CD4-positive, CD25-positive, alpha-beta regulatory T cell (primary cell): ENCODE data around the gene MAST4. TPM values are rescaled to one million over a fixed set of nuclear protein-coding genes. Genes with fewer than 3 reads are reported as not detected.
A peak's percentile ranks its signal among the peaks of the same experiment; 100 is the strongest.

Source experiments
- ATAC-seq, 2 donors: fragments of 150-1000 bp; cut with Tn5 transposase; one replicate each; pipeline ENCODE4 v1.10.0; 2021; ENCODE audit warnings: low read depth in 2 of 2, moderate number of reproducible peaks in 2 of 2, moderate library complexity in 1 of 2
- DNase-seq, 3 donors: peaks; one replicate each; pipeline versions ENCODE4 v3.0.0 to v3.0.0-alpha.2; 2012 to 2022; ENCODE audit warnings: mixed read lengths in 1 of 3
- H3K27ac ChIP-seq: one replicate; pipeline ENCODE4 v1.7.0; 2013; ENCODE audit warnings: mild to moderate bottlenecking, low read length; ENCODE audit not compliant: insufficient read depth, poor library complexity, severe bottlenecking
- H3K27me3 ChIP-seq: one replicate; pipeline ENCODE4 v1.7.0; 2013; ENCODE audit warnings: low read length; ENCODE audit not compliant: control insufficient read depth, insufficient read depth
- H3K36me3 ChIP-seq: one replicate; pipeline ENCODE4 v1.7.0; 2013; ENCODE audit warnings: mild to moderate bottlenecking, low read length, moderate library complexity; ENCODE audit not compliant: control insufficient read depth, insufficient read depth
- H3K4me1 ChIP-seq: 2 replicates; pipeline ENCODE4 v1.7.0; 2013; ENCODE audit warnings: mild to moderate bottlenecking, low read length; ENCODE audit not compliant: insufficient read depth, control insufficient read depth, poor library complexity, severe bottlenecking
- H3K4me3 ChIP-seq: one replicate; pipeline ENCODE4 v1.7.0; 2013; ENCODE audit warnings: low read depth, mild to moderate bottlenecking, low read length, moderate library complexity
- H3K9me3 ChIP-seq, 2 experiments: 1 replicate in 1 of 2; 2 replicates in 1 of 2; pipeline ENCODE4 v1.7.0; 2013; ENCODE audit warnings: low read length in 2 of 2, mild to moderate bottlenecking in 1 of 2, moderate library complexity in 1 of 2; ENCODE audit not compliant: control insufficient read depth in 2 of 2
- H3K27ac Mint-ChIP-seq, 3 donors: one replicate each; pipeline ENCODE4 v1.8.0; 2020 to 2022; ENCODE audit warnings: mild to moderate bottlenecking in 3 of 3, mixed read lengths in 3 of 3, moderate library complexity in 2 of 3
- H3K27me3 Mint-ChIP-seq: one replicate; pipeline ENCODE4 v1.8.0; 2022; ENCODE audit warnings: mild to moderate bottlenecking, mixed read lengths
- H3K36me3 Mint-ChIP-seq: one replicate; pipeline ENCODE4 v1.8.0; 2020; ENCODE audit warnings: mixed read lengths
- H3K4me1 Mint-ChIP-seq, 4 donors: one replicate each; pipeline ENCODE4 v1.8.0; 2020 to 2022; ENCODE audit warnings: mixed read lengths in 4 of 4, mild to moderate bottlenecking in 1 of 4
- H3K4me3 Mint-ChIP-seq, 4 donors: one replicate each; pipeline ENCODE4 v1.8.0; 2020 to 2022; ENCODE audit warnings: mild to moderate bottlenecking in 4 of 4, mixed read lengths in 4 of 4, moderate library complexity in 3 of 4
- H3K9me3 Mint-ChIP-seq, 7 donors: one replicate each; pipeline ENCODE4 v1.8.0; 2020 to 2022; ENCODE audit warnings: mixed read lengths in 7 of 7, mild to moderate bottlenecking in 3 of 7, moderate library complexity in 2 of 7
- polyA plus RNA-seq, 4 donors: library from polyadenylated mRNA; unstranded; fragments of 300-500 nt; fragmentation: Illumina TruSeq; gene quantifications; one replicate each; pipeline ENCODE4 v1.2.3, GENCODE V29; 2021
- total RNA-seq: library from RNA; stranded (reverse); gene quantifications from one replicate; pipeline ENCODE4 v1.2.3, GENCODE V29; 2022

Gene MAST4
- total and polyA plus RNA-seq, 5 donors from 2014 or later = 11.7 to 54.1 (median 12.7) TPM

GRCh38 chr5:67029481-67029880, 433.3 kb downstream of the MAST4 start:
- Mint-ChIP-seq H3K4me3 (peak overlapping the region in 2 of 4 donors; percentile 8 to 59), H3K4me1 (peaks cover 35 to 80% (median 68%) of the 10 kb centered on the region in 4 donors), H3K27ac (peak overlapping the region in 1 of 3 donors; percentile 58), H3K9me3 (no peaks in the 10 kb centered on the region), H3K27me3 (no peaks in the 10 kb centered on the region), H3K36me3 (peaks cover 9% of the 10 kb centered on the region)
- Histone ChIP-seq H3K36me3 (no peaks in the 10 kb centered on the region), H3K9me3 (no peaks in the 10 kb centered on the region), H3K4me3 (no peak overlapping the region), H3K27me3 (no peaks in the 10 kb centered on the region), H3K4me1 (peaks cover 40% of the 10 kb centered on the region), H3K27ac (no peak overlapping the region)
- no peak for DNase-seq
- no peak for ATAC-seq

- H3K4me1 Mint-ChIP-seq = peaks cover 35 to 81% (median 73%) of the 10 kb centered on the region in 4 donors
- peaks cover 40% of the 10 kb centered on the region for H3K4me1 ChIP-seq
- peaks cover 9% of the 10 kb centered on the region for H3K36me3 Mint-ChIP-seq
- H3K4me3 ChIP-seq = peak overlapping the region; percentile 46
- ATAC-seq (peak in 1 of 2 donors; percentile 12), DNase-seq (no peak)
- no peaks in the 10 kb centered on the region for H3K9me3 Mint-ChIP-seq
- H3K9me3 ChIP-seq = no peaks in the 10 kb centered on the region
- H3K36me3 ChIP-seq = no peaks in the 10 kb centered on the region
- no peaks in the 10 kb centered on the region for H3K27me3 ChIP-seq
- H3K27ac ChIP-seq = peak overlapping the region; percentile 26
- no peaks in the 10 kb centered on the region for H3K27me3 Mint-ChIP-seq
- peak overlapping the region; percentile 45 to 66 (median 57) for H3K27ac Mint-ChIP-seq
- H3K4me3 Mint-ChIP-seq = peak overlapping the region; percentile 3 to 56 (median 42)
These were observed 434.3 kb downstream of the MAST4 start for GRCh38 chr5:67030289-67031056.

- Mint-ChIP-seq H3K27me3 (no peaks in the 10 kb centered on the region), H3K27ac (peak overlapping the region in 2 of 3 donors; percentile 57 to 66), H3K4me3 (peak overlapping the region in 3 of 4 donors; percentile 19 to 56 (median 56)), H3K9me3 (no peaks in the 10 kb centered on the region), H3K36me3 (peaks cover 9% of the 10 kb centered on the region), H3K4me1 (peaks cover 35 to 78% (median 71%) of the 10 kb centered on the region in 4 donors)
- no peak for ATAC-seq
- H3K4me1 ChIP-seq = peaks cover 40% of the 10 kb centered on the region
- no peaks in the 10 kb centered on the region for H3K36me3 ChIP-seq
- no peaks in the 10 kb centered on the region for H3K27me3 ChIP-seq
- H3K27ac ChIP-seq = no peak overlapping the region
- H3K4me3 ChIP-seq = peak overlapping the region; percentile 46
- H3K9me3 ChIP-seq = no peaks in the 10 kb centered on the region
- DNase-seq = no peak
These were observed 434.9 kb downstream of the MAST4 start for GRCh38 chr5:67031057-67031443.

- Histone ChIP-seq H3K4me1 (peaks cover 40% of the 10 kb centered on the region), H3K36me3 (no peaks in the 10 kb centered on the region), H3K27ac (no peak overlapping the region), H3K27me3 (no peaks in the 10 kb centered on the region), H3K9me3 (no peaks in the 10 kb centered on the region), H3K4me3 (peak overlapping the region; percentile 23)
- peak overlapping the region in 2 of 3 donors; percentile 57 to 66 for H3K27ac Mint-ChIP-seq
- DNase-seq (peak in 1 of 3 donors; percentile 36), ATAC-seq (peak in 1 of 2 donors; percentile 38)
- no peaks in the 10 kb centered on the region for H3K27me3 Mint-ChIP-seq
- H3K4me1 Mint-ChIP-seq = peaks cover 38 to 80% (median 70%) of the 10 kb centered on the region in 4 donors
- H3K36me3 Mint-ChIP-seq = peaks cover 9% of the 10 kb centered on the region
- H3K4me3 Mint-ChIP-seq = peak overlapping the region in 3 of 4 donors; percentile 28 to 56 (median 30)
- no peaks in the 10 kb centered on the region for H3K9me3 Mint-ChIP-seq
These were observed 435.5 kb downstream of the MAST4 start for GRCh38 chr5:67031692-67032091.

GRCh38 chr5:67032921-67033664, 436.9 kb downstream of the MAST4 start:
- Histone ChIP-seq H3K27ac (no peak overlapping the region), H3K4me1 (peaks cover 40% of the 10 kb centered on the region), H3K4me3 (no peak overlapping the region), H3K36me3 (no peaks in the 10 kb centered on the region), H3K9me3 (no peaks in the 10 kb centered on the region), H3K27me3 (no peaks in the 10 kb centered on the region)
- DNase-seq = no peak
- Mint-ChIP-seq H3K9me3 (no peaks in the 10 kb centered on the region), H3K36me3 (peaks cover 5% of the 10 kb centered on the region), H3K27ac (peak overlapping the region in 2 of 3 donors; percentile 57 to 65), H3K4me1 (peaks cover 46 to 84% (median 69%) of the 10 kb centered on the region in 4 donors), H3K27me3 (no peaks in the 10 kb centered on the region), H3K4me3 (peak overlapping the region in 3 of 4 donors; percentile 5 to 52 (median 32))
- no peak for ATAC-seq

- Histone ChIP-seq H3K4me1 (peaks cover 40% of the 10 kb centered on the region), H3K36me3 (no peaks in the 10 kb centered on the region), H3K27ac (no peak overlapping the region), H3K27me3 (no peaks in the 10 kb centered on the region), H3K9me3 (no peaks in the 10 kb centered on the region), H3K4me3 (no peak overlapping the region)
- Mint-ChIP-seq H3K36me3 (no peaks in the 10 kb centered on the region), H3K4me3 (peak overlapping the region in 2 of 4 donors; percentile 5 to 32), H3K27ac (peak overlapping the region in 1 of 3 donors; percentile 18), H3K4me1 (peaks cover 46 to 77% (median 64%) of the 10 kb centered on the region in 4 donors), H3K9me3 (no peaks in the 10 kb centered on the region), H3K27me3 (no peaks in the 10 kb centered on the region)
- no peak for DNase-seq
- no peak for ATAC-seq
These were observed 437.9 kb downstream of the MAST4 start for GRCh38 chr5:67033880-67034651.

- Mint-ChIP-seq H3K9me3 (no peaks in the 10 kb centered on the region), H3K4me3 (no peak overlapping the region), H3K36me3 (peaks cover 2% of the 10 kb centered on the region), H3K27ac (no peak overlapping the region), H3K27me3 (no peaks in the 10 kb centered on the region), H3K4me1 (peaks cover 38 to 72% (median 62%) of the 10 kb centered on the region in 4 donors)
- DNase-seq (no peak), ATAC-seq (no peak)
- H3K27ac ChIP-seq = no peak overlapping the region
- no peak overlapping the region for H3K4me3 ChIP-seq
- H3K4me1 ChIP-seq = peaks cover 33% of the 10 kb centered on the region
- no peaks in the 10 kb centered on the region for H3K27me3 ChIP-seq
- no peaks in the 10 kb centered on the region for H3K36me3 ChIP-seq
- H3K9me3 ChIP-seq = no peaks in the 10 kb centered on the region
These were observed 439.0 kb downstream of the MAST4 start for GRCh38 chr5:67035098-67035740.
